Epithelial cell of proximal tubule (primary cell): Measurements from ENCODE around the gene ZNF777. TPM values are rescaled to one million over a fixed set of nuclear protein-coding genes. Genes with fewer than 3 reads are reported as not detected.
"Not testable (repeated sequence)": the region's sequence is repeated elsewhere in the genome, so short reads cannot be mapped to it uniquely, and the experiment has no call there.

Experiments
- DNase-seq: peaks from one replicate; pipeline ENCODE4 v3.0.0-alpha.2; 2011; ENCODE audit warnings: low read depth
- H3K4me3 ChIP-seq: 2 replicates; pipeline ENCODE4 v1.5.1; 2011; ENCODE audit warnings: low read depth, mild to moderate bottlenecking, low read length
- total RNA-seq: library from RNA; depleted of rRNA; stranded (reverse); fragments of >200 nt; gene quantifications from 2 replicates; pipeline ENCODE4 v1.2.3, GENCODE V29; 2015
- TF ChIP-seq, protein P1 (sequence below): conservative IDR thresholded peaks from 2 replicates; pipeline ENCODE4 v1.5.1; 2012; ENCODE audit warnings: low read depth, mild to moderate bottlenecking, low read length

Gene ZNF777
- total RNA-seq, 1 donor from 2014 or later: 9.1 TPM

DNA sequence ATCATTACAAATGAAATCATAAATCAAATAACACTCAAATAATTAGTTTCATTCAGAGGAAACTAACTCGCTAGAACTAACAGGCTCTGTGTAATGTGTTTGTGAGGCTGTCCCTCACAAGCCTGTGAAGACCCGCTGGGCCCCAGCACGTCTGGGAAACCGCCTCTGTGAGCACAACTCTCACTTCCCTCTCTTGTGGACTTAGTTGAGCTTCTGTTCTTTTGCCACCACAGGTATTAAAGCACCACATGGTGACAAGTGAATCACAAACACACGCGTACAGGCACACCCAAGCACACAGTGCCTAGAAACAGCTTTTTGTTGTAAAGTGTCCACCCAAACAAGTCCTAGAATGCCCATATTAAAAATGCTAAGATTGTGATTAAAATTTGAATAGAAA lies 51.0 kb downstream of the ZNF777 start:
- DNase-seq: no peak
- TF ChIP-seq, protein P1, sequence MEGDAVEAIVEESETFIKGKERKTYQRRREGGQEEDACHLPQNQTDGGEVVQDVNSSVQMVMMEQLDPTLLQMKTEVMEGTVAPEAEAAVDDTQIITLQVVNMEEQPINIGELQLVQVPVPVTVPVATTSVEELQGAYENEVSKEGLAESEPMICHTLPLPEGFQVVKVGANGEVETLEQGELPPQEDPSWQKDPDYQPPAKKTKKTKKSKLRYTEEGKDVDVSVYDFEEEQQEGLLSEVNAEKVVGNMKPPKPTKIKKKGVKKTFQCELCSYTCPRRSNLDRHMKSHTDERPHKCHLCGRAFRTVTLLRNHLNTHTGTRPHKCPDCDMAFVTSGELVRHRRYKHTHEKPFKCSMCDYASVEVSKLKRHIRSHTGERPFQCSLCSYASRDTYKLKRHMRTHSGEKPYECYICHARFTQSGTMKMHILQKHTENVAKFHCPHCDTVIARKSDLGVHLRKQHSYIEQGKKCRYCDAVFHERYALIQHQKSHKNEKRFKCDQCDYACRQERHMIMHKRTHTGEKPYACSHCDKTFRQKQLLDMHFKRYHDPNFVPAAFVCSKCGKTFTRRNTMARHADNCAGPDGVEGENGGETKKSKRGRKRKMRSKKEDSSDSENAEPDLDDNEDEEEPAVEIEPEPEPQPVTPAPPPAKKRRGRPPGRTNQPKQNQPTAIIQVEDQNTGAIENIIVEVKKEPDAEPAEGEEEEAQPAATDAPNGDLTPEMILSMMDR: no peak
- no peak overlapping the region for H3K4me3 ChIP-seq

DNA sequence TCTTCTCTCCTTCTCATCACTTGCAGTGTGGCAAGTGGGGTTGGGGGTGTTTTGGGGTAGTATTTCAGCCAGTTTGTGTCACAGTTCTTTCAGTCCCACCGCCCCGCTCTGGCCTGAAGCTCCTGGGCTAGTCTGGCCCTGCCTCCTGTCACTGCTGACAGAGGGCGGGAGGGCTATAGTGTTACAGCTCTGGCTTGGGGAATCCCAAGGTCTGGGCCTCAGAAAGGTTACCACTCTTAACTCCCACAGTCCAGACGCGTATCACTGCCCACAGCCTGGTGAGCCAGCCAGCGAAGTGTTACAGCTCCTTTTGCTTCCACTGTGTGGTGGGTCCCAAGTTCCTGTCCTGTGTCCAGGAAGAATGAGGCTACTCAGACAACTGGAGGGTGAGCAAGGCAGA lies 56.0 kb downstream of the ZNF777 start:
- DNase-seq: no peak
- TF ChIP-seq, protein P1: no peak

DNA sequence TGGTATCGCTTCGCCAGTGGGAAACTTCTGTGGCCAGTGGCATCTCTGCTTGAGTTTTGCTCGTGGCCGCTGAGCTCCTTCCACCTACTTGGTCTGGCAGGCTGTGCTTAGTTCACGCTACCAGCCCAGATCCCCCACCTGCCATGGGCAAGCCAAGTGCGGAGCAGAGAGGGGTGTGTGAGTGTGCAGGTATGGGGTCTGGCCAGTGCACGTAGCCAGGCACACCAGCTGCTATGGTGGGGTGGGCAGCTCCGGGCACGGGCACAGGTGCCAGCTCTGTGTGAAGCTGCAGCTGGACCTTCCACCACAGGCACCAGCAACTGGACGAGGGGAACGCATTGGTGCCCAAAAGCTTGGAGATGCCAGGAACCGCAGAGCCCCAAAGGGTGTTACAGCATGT lies 56.5 kb downstream of the ZNF777 start:
- DNase-seq: no peak
- TF ChIP-seq, protein P1: no peak

More for the DNA sequence above, 56.0 kb downstream of the ZNF777 start:
- H3K4me3 ChIP-seq: no peak overlapping the region

DNA sequence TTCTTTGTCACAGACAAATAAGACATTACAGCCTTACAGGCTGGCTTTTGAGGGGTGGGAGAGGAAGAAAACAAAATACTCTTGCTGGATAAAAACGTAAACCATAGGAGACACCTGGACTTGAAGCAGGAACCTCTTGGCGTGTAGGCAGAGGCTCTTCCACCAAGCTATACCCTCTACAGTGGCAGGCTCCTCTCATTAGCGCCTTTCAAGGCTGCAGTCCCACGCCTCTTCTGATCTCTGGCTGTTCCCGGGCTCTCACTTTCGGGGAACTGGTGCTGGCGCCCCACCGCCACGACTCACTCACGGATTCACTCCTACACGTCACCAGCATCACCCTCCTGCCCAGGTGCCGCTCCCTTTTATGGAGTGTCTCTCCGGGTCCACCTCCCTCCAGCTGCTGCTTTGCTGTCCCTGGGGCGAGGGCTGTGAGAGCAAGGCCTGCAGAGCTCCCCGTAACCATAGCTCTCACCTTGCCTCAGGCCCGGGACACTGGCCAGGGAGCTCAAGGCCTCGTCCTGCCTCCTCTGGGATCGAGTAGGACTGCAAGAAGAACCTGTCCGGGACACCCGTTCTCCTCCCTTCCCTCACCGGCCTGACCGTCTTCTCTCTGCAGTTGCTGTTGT lies 62.6 kb downstream of the ZNF777 start:
- no peak overlapping the region for H3K4me3 ChIP-seq
- DNase-seq: no peak
- TF ChIP-seq, protein P1: no peak

More for the DNA sequence above, 56.5 kb downstream of the ZNF777 start:
- H3K4me3 ChIP-seq: no peak overlapping the region

DNA sequence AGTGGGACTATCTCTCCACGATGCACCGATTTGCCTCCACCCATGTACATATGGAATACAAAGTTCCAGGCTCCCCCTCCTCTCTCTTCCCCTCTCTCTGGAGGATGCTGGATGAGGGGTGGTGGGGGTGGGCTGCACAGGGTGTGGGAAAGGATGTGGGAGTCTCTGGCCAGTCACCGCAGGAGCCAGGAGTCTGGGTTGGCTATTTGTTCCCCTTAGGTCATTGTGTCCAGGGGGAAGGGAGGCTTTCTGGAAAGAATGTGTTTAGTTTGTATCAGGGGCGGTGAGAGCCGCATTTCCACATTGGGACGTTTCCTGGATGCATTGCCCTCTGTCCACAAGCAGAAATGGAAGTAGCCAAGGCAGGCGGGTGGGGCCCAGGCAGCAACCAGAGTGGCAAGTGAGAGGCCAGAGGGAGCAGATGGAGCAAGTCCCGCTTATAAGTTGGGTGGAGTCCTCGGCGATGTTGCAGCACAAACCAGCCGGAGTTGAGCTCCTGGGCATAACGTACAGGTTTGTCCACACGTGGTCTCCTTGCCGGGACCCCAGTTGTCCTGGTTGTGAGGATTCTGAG lies 63.3 kb downstream of the ZNF777 start:
- TF ChIP-seq, protein P1: no peak
- no peak overlapping the region for H3K4me3 ChIP-seq
- DNase-seq: no peak

DNA sequence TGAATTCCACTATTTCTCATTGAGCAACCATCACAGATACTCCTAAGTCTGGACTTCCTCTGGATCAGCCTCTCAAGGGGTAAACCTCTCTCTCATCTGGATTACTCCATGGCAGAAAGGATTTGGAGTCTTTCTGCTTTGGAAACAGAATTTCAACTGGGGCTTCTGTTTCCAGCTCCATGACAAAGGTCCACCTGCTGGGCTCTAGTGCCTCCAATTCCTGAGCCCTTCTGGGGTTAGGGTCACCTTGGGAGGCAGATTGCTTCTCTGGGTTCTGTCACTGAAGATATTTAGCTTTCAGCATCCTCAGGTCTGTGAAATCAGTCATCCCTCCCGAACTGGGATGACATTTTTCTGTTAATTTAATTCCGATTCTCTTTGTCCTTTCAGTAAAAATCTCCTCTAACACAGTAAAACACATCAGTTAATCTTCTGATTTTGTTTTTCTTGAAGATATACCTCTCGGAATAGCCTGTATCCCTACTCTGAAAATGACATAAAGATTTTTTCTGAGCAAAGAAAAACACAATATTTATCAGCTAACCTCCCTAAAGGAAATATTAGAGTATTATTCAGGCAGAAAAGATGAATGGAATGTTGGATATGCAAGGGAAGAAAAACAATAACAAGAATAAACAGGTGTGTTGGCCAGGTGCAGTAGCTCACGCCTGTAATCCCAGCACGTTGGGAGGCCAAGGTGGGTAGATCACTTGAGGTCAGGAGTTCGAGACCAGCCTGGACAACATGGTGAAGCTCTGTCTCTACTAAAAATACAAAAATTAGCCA lies 72.1 kb downstream of the ZNF777 start:
- not testable (repeated sequence) for H3K4me3 ChIP-seq, DNase-seq

DNA sequence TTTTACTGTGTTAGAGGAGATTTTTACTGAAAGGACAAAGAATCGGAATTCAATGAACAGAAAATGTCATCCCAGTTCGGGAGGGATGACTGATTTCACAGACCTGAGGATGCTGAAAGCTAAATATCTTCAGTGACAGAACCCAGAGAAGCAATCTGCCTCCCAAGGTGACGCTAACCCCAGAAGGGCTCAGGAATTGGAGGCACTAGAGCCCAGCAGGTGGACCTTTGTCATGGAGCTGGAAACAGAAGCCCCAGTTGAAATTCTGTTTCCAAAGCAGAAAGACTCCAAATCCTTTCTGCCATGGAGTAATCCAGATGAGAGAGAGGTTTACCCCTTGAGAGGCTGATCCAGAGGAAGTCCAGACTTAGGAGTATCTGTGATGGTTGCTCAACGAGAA lies 74.3 kb downstream of the ZNF777 start:
- H3K4me3 ChIP-seq, DNase-seq: not testable (repeated sequence)
